Sigmoid colon (tissue), 7 donors: Measurements from ENCODE around the gene MYH7B. TPM values are rescaled to one million over a fixed set of nuclear protein-coding genes. Genes with fewer than 3 reads are reported as not detected.
A peak's percentile ranks its signal among the peaks of the same experiment; 100 is the strongest.

Source experiments
- DNase-seq: peaks from one replicate; pipeline ENCODE4 v3.0.0-alpha.2; 2019
- H3K27ac ChIP-seq, 4 donors: fragments of 200-600 bp; sonication (generic); one replicate each; pipeline ENCODE4 v1.5.1; 2016 to 2019; ENCODE audit warnings: mild to moderate bottlenecking in 1 of 4
- H3K27me3 ChIP-seq, 3 donors: fragments of 200-600 bp; sonication (generic); one replicate each; pipeline ENCODE4 v1.5.1; 2019; ENCODE audit warnings: mild to moderate bottlenecking in 1 of 3
- H3K36me3 ChIP-seq, 4 donors: fragments of 200-600 bp; sonication (generic); one replicate each; pipeline ENCODE4 v1.5.1; 2016 to 2019
- H3K4me1 ChIP-seq, 4 donors: fragments of 200-600 bp; sonication (generic); one replicate each; pipeline ENCODE4 v1.5.1; 2017 to 2019
- H3K4me3 ChIP-seq, 4 donors: fragments of 200-600 bp; sonication (generic); one replicate each; pipeline ENCODE4 v1.5.1; 2017 to 2019; ENCODE audit warnings: mild to moderate bottlenecking in 2 of 4, moderate library complexity in 1 of 4
- H3K9me3 ChIP-seq, 4 donors: fragments of 200-600 bp in 3 of 4; sonication (generic) in 3 of 4; one replicate each; pipeline versions ENCODE4 v1.5.1 to v1.6.1; 2013 to 2019
- CTCF ChIP-seq, 4 experiments: fragments of 450-650 bp in 3 of 4; fragments of 200-600 bp in 1 of 4; IDR thresholded peaks; one replicate each; pipeline ENCODE4 v1.5.1; 2016 to 2019; ENCODE audit warnings: antibody characterized with exemption in 4 of 4, mild to moderate bottlenecking in 3 of 4, moderate library complexity in 2 of 4
- EP300 ChIP-seq, 4 donors: sonication (generic); formaldehyde crosslinking; IDR thresholded peaks; one replicate each; pipeline ENCODE4 v1.6.1; 2017; ENCODE audit warnings: antibody characterized with exemption in 4 of 4
- POLR2A ChIP-seq, 2 donors: fragments of 450-650 bp; IDR thresholded peaks; one replicate each; pipeline ENCODE4 v1.6.1; 2016; ENCODE audit warnings: antibody characterized with exemption in 2 of 2, mild to moderate bottlenecking in 2 of 2, moderate library complexity in 2 of 2
- POLR2AphosphoS5 ChIP-seq, 4 donors: sonication (generic); formaldehyde crosslinking; IDR thresholded peaks; one replicate each; pipeline ENCODE4 v1.6.1; 2017; ENCODE audit warnings: antibody characterized with exemption in 4 of 4
- WGBS, 2 donors: extraction: QIAGEN DNeasy Blood & Tissue Kit; methylation state at CpG; one replicate each; pipeline ENCODE4 v1.1.7; 2013; 5-methylcytosine and 5-hydroxymethylcytosine counted together
- intact Hi-C: fragments of 100-400 bp; cut with DNase I; formaldehyde crosslinking; loops from one replicate; pipeline ENCODE4 v1.15.1; 2023
- polyA plus RNA-seq, 3 donors: library from polyadenylated mRNA; stranded (reverse); fragments of 200-250 nt; gene quantifications; one replicate each; pipeline ENCODE4 v1.2.3, GENCODE V29; 2013
- small RNA-seq, 3 donors: library from RNA; depleted of rRNA; stranded (forward); fragments of <200 nt; gene quantifications; one replicate each; pipeline ENCODE3, GENCODE V24; 2016
- total RNA-seq, 4 donors: library from RNA; depleted of rRNA; stranded (reverse); fragments of >200 nt; gene quantifications; one replicate each; pipeline ENCODE4 v1.1.0, GENCODE V29; 2016
- donor health status: healthy with polysubstance abuse.
- donor health status: Bipolar disorder and iron deficiency.
- donor health status: healthy.

The MYH7B gene
- total and polyA plus RNA-seq, 7 donors: under 0.01 to 1.6 (median 0.66) TPM

DNA sequence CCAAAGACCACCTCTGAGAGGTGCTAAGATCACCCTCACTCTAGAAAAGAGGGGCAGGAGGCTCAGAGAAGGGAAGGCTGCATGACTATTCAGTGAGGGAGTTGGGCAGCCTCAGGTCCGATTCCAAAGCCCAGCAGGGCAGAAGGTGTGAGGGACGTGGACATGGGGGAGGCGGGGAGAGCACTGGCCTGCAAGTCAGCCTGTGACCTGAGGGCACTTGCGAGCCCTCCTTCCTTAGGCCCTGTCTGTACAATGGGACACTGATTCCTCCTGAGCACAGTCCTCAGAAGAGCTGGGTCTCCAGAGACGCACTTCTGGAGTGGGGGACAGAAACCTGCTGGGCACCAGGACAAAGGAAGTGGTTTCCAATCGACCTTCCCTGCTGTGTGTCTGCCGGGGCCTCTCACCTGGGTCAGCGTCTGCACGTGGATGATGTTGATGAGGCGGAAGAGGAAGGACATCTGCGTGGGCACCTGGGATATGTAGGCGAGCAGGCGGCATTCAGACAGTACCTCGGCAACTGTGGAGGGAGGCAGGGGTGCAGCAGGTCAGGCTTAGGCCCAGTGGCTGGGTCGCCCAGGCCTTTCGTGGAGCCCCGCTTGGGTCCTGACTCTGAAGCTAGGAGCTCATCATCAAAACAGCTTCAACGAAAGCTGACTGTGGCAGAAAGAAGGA lies 48.5 kb downstream of the MYH7B start:
- WGBS, 2 donors: 89 to 90% methylated on average over 18 of the region's 18 CpGs
- H3K36me3 ChIP-seq: peaks cover 65 to 100% (median 91%) of the 10 kb centered on the region in 4 donors
- DNase-seq: peak; percentile 63

DNA sequence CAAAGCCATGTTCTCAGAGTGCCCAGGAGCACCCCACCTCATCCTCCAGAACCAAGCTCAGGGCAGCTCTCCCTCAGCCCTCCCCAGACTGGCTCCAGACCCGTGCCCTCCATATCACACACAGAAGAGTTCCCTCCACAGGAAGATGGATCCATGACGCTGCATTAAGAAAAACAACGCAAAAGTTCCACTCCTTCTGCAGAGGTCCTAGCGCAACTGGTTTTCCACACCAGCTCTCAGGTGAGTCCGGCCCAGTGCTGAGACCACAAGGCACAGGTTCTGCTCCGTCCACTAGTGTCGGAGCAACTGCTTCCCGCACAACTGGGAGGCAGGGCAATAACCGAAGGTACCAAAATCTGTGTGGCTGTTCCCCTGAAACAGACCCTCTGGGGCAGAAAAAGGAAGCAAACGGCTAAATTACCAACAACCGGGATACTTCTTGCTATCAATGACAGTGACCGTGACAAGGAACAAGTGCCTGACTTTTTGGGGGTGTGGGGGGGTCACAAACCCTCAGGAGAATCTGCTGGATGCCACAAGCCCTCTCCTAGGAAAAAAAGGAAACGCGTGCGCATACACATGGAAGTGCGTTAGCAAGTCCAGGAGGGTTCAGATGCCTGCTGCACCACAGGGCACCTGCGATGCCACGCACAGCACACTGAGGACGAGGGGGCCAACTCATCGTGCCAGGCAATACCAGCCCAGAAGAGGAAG lies 49.2 kb downstream of the MYH7B start:
- TF ChIP-seq POLR2A (IDR thresholded peaks at IDR 0.05) (no peak), CTCF (IDR thresholded peaks at IDR 0.05) (no peak), EP300 (IDR thresholded peaks at IDR 0.05) (no peak), POLR2AphosphoS5 (IDR thresholded peaks at IDR 0.05) (no peak)
- H3K27ac ChIP-seq: no peak overlapping the region
- no peaks in the 10 kb centered on the region for H3K4me1 ChIP-seq
- H3K4me3 ChIP-seq: no peak overlapping the region
- intact Hi-C loops: no loop called here
- 93 to 96% methylated on average over 20 of the region's 20 CpGs for WGBS, 2 donors
- no peaks in the 10 kb centered on the region for H3K27me3 ChIP-seq
- peak; percentile 21 for DNase-seq
- H3K9me3 ChIP-seq: no peaks in the 10 kb centered on the region
- H3K36me3 ChIP-seq: peaks cover 72 to 100% (median 94%) of the 10 kb centered on the region in 4 donors

More for the DNA sequence above, 48.5 kb downstream of the MYH7B start:
- Histone ChIP-seq H3K27ac (no peak overlapping the region), H3K4me1 (no peaks in the 10 kb centered on the region), H3K4me3 (no peak overlapping the region), H3K9me3 (no peaks in the 10 kb centered on the region), H3K27me3 (no peaks in the 10 kb centered on the region)
- TF ChIP-seq CTCF (IDR thresholded peaks at IDR 0.05): no peak
- no peak for TF ChIP-seq POLR2AphosphoS5 (IDR thresholded peaks at IDR 0.05)
- no peak for TF ChIP-seq EP300 (IDR thresholded peaks at IDR 0.05)
- TF ChIP-seq POLR2A (IDR thresholded peaks at IDR 0.05): no peak
- intact Hi-C loops: no loop called here

Small RNA genes within 50 kb of the gene (small RNA-seq; reads per million reads assigned to genes)
- 0 to 0.11 (median 0.07) reads per million in 3 donors for gene MIR499A

Other genes with a start within 250 kb of the MYH7B start
- gene NCOA6, start 130.2 kb upstream of the MYH7B start, total RNA-seq: 10 to 100 TPM; 16.9 to 24.9 (median 20.4) TPM
- 10 to 100 TPM; 18.6 to 24.0 (median 21.8) TPM for gene NCOA6, start 130.2 kb upstream of the MYH7B start, polyA plus RNA-seq
- 10 to 100 TPM in 3 of 4 donors, 1 to 10 TPM in 1; 9.6 to 23.8 (median 15.3) TPM for gene GGT7, start 83.0 kb upstream of the MYH7B start, total RNA-seq
- gene GGT7, start 83.0 kb upstream of the MYH7B start, polyA plus RNA-seq: 10 to 100 TPM in 1 of 3 donors, 1 to 10 TPM in 2; 1.8 to 12.4 (median 3.0) TPM
- gene ACSS2, start 79.3 kb upstream of the MYH7B start, total RNA-seq: 10 to 100 TPM; 29.7 to 70.1 (median 34.8) TPM
- gene ACSS2, start 79.3 kb upstream of the MYH7B start, polyA plus RNA-seq: 100 to 1,000 TPM; 170 to 232 (median 179) TPM
- 10 to 100 TPM; 22.9 to 30.5 (median 25.5) TPM for gene GSS, start 62 bp upstream of the MYH7B start, total RNA-seq
- 10 to 100 TPM; 63.7 to 80.7 (median 66.4) TPM for gene GSS, start 62 bp upstream of the MYH7B start, polyA plus RNA-seq
- 10 to 100 TPM; 41.8 to 61.8 (median 48.6) TPM for gene TRPC4AP, start 136.9 kb downstream of the MYH7B start, total RNA-seq
- gene TRPC4AP, start 136.9 kb downstream of the MYH7B start, polyA plus RNA-seq: 10 to 100 TPM; 24.0 to 45.3 (median 26.8) TPM
- gene EDEM2, start 191.5 kb downstream of the MYH7B start, total RNA-seq: 10 to 100 TPM in 1 of 4 donors, 1 to 10 TPM in 3; 8.4 to 14.3 (median 8.8) TPM
- gene EDEM2, start 191.5 kb downstream of the MYH7B start, polyA plus RNA-seq: 10 to 100 TPM; 10.8 to 24.9 (median 15.0) TPM
- gene PROCR, start 216.2 kb downstream of the MYH7B start, total RNA-seq: 10 to 100 TPM; 12.4 to 53.5 (median 33.8) TPM
- 10 to 100 TPM; 12.9 to 22.8 (median 17.6) TPM for gene PROCR, start 216.2 kb downstream of the MYH7B start, polyA plus RNA-seq